ENCODE measurements around the gene ZNF578.
"Not testable (repeated sequence)": the region's sequence is repeated elsewhere in the genome, so short reads cannot be mapped to it uniquely, and the experiment has no call there.

Gene ZNF578

DNA sequence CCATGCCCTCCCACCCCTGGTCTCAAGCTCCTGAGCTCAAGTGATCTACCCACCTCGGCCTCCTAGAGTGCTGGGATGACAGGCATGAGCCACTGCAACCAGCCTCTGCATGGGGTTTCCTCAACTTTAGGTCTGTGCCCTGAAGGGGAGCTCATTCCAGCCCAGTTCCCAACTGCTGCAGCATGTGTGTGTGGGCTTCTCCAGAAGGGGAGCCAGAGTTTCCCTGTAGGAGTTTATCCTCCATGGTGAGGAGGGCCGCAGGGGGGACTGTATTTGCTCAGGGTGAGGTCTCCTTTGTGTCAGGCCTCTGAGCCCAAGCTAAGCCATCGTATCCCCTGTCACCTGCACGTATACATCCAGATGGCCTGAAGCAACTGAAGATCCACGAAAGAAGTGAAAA, 62.8 kb downstream of the ZNF578 start:
- no peak for DNase-seq (ENCODE audit: low read depth in 2 of 2)

DNA sequence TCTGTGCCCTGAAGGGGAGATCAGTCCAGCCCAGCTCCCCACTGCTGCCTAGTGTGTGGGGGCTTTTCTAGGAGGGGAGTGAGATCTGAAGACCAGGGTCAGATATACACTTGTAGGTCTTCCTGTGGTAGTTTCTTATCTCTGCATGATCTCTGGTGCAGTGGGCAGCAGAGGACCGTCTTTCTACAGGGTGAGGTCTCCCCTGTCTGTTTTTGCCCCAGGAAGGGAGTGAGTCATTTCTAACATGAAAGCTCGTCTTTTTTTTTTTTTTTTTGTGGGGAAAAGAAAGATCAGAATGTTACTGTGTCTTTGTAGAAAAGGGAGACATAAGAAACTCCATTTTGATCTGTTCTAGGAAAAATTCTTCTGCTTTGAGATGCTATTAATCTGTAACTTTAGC, 65.3 kb downstream of the ZNF578 start:
- DNase-seq (ENCODE audit: low read depth in 2 of 2): no peak

DNA sequence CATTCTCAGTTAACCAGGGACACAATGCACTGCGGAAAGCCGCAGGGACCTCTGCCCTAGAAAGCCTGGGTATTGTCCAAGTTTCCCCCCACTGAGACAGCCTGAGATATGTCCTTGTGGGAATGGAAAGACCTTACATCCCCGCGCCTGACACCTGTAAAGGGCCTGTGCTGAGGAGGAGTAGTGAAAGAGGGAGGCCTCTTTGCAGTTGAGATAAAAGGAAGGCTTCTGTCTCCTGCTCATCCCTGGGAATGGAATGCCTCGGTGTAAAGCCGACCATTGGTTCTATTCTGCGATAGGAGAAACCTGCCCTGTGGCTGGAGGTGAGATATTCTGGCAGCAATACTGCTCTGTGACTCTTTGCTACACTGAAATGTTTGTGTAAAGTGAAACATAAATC, 65.8 kb downstream of the ZNF578 start:
- DNase-seq (ENCODE audit: low read depth in 2 of 2): not testable (repeated sequence)

DNA sequence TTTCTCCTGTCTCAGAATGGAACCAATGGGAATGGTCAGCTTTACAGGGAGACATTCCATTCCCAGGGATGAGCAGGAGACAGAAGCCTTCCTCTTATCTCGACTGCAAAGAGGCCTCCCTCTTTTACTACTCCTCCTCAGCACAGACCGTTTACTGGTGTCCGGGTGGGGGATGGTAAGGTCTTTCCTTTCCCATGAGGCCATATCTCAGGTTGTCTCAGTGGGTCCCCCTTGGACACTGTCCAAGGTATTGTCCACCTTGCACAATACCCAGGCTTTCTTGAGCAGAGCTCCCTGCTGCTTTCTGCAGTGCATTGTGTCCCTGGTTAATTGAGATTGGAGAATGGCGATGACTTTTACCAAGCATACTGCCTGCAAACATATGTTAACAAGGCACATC, 66.7 kb downstream of the ZNF578 start:
- DNase-seq (ENCODE audit: low read depth in 2 of 2): no peak

DNA sequence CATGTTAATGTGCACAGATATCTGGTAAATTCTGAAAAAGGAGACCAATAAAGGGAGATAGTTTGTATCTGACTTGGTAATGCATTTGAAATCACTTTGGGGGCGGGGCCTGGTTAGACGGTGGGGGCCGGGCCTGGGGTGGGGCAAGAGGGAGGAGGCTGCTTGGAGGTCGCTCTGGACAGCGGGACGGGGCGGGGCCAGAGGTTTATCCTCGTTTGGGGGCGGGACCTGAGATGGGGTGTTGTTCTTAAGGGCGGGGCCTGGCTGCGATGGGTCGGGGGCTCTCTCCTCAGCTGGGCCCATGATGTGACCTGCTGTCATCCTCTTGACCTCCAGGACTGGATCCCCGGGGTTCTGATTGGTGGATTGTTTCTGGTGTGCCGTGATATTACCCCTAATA, 69.2 kb downstream of the ZNF578 start:
- no peak for DNase-seq (ENCODE audit: low read depth in 2 of 2)

DNA sequence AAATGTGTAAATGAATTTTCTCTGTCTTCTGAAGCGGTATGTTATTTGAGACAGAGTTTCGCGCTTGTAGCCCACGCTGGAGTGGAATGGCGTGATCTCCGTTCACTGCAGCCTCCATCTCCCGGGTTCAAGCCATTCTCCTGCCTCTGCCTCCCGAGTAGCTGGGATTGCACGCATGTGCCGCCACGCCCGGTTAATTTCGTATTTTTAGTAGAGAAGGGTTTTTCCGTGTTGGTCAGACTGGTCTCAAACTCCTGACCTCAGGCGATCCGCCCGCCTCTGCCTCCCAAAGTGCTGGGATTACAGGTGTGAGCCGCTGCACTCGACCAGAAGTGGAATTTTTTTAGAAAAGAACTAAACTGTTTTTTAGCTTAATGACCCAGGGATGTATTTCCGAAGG, 70.7 kb downstream of the ZNF578 start:
- DNase-seq (ENCODE audit: low read depth in 2 of 2): no peak

DNA sequence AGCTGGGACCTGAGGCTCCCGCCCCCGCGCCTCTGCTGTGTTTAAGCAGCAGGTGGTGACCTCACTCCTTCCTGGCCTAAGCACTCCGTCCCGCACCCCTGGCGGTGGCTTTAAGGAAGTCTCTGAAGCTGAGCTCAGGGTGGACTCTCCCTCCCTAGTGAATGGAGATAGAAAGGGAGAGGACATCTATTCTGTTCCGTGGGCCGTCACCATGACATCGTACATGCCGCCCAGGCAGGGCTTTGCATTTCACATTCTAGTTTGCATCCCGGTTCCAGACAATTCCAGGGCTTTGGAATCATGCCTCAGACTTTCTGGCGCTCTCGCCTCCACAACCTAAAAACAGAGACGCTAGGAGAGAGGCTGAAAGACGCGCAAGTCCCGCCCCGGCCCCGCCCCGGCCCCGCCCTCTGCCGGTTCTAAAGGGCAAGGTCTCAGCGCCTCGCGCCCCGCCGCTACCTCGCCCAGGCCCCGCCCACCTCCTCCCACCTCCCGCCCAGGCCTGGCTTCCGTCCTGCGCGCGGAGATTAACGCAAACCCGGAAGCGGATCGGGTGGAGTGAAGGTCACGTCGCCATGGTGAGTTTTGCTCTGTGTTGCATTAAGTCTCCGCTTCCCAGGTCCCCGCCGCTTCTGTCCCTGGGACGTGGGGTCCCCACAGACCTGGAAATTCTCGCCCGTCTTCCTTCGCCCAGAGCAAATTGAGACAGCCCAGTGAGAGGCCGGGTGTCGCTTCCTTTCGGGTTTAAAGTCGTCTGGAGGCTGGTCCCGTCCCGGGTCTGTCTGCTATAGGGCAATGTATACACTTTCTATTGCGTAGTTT, 74.0 kb downstream of the ZNF578 start, which contains the start of gene ZNF808:
TSS of gene ZNF808 (plus strand) at position 535 of the 822 bp plus-strand sequence. CDS start 15,617 bp downstream, outside the sequence.
- DNase-seq (ENCODE audit: low read depth in 2 of 2): peak; percentile 97 to 99

DNA sequence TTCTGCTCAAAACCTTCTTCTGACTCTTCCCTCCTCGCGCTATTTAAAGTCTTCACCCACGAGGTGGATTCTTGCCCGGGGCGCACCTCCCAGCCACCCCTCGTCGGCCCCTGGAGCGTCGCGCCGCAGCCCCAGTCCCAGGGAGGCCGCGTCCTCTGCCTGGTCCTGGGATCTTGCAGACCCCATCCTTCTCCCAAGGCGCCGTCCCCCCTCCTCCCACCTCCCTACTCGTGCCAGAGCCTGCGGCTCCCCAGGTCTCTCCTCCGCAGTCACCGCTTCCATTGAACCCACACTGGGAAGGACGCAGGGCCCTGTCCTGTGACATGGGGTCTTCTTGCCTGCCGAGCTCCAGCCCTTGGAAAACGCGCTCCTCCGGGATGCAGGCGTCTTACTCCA, 74.6 kb downstream of the ZNF578 start:
- DNase-seq (ENCODE audit: low read depth in 2 of 2): no peak

DNA sequence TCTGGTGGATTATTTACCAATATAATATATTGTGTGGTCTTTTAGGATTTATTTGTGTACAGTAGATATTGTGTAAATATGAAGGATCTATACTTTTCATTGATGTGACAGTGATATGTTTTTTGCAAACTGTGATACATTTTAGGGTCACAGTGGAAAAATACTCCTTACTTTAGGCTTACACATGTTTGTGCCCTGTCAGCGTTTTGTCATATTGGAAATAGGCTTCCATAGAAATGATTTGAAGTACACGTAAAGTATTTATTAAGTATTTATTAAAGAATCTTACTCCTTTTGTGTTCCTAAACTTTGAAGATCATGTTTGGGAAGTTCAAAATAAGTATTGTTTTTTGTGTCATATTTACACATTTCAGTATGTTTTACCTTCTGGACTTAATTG, 79.1 kb downstream of the ZNF578 start:
- DNase-seq (ENCODE audit: low read depth in 2 of 2): no peak

DNA sequence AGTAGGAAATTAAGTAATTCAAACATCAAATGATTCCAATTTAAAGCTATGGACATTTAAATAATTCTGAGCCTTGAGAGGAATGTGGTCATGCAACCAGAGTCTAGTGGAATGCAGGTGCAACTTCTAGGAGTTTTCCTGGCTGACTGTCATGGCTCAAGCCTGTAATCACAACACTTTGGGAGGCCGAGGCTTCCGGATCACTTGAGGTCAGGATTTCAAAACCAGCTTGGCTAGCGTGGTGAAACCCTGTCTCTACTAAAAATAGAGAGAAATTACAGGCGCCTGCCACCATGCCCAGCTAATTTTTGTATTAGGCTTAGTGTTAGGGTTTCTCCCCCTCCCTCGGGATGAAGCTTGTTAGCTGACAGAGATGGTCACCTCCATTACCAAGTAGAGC, 80.5 kb downstream of the ZNF578 start:
- no peak for DNase-seq (ENCODE audit: low read depth in 2 of 2)

DNA sequence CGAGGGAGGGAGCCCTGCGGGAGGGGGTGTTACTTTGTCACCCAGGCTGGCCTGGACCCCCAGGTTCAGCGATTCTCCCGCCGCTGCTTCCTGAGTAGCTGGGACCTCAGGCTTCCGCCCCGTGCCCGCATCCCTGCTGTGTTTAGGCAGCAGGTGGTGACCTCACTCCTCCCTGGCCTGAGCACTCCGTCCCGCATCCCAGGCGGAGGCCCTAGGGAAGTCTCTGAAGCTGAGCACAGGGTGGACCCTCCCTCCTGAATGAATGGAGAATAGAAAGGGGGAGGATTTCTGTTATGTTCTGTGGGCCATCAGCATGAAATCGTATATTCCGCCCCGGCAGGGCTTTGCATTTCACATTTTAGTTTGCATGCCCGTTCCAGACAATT, 82.0 kb downstream of the ZNF578 start:
- DNase-seq (ENCODE audit: low read depth in 2 of 2): not testable (repeated sequence)

DNA sequence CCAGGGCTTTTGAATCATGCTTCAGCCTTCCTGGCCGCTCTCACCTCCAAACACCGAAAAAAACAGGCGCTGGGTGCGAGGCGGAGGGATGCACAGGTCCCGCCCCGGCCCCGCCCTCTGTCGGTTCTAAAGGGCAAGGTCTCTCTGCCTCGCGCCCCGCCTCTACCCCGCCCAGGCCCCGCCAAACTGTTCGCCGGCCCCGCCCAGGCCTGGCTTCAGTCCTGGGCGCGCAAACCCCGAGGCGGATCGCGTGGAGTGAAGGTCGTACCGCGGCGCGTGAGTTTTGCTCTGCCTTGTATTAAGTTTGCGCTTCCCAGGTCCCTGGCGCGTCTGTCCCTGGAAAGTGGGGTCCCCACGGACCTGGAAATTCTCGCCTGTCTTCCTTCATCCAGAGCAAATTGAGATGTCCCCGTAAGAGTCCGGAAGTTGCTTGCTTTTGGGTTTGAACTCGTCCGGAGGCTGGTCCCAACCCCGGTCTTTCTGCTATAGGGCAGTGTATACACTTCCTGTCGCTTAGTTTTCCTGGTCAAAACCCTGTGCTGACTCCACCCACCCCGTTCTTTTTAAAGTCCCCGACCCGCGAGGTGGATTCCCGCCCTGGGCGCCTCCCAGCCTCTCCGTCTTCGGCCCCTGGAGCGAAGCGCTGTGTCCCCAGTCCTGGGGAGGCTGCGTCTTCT, 82.6 kb downstream of the ZNF578 start:
- peak; percentile 87 to 93 for DNase-seq (ENCODE audit: low read depth in 2 of 2)

DNA sequence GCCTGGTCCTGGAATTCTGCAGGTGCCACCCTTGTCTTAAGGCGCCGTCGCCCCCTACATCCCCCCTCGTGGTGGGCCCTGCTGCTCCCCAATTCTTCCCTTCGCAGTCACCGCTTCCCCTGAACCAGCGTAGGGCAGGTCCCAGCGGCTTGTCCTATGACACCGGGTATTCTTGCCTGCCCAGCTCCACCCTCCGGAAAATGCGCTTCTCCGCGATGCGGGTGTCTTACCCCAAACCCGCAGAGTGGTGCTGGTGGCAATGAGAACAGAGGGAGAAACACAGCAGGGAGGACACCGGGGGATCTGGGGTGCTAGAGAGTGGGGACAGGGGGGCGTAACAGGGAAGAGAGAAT, 83.1 kb downstream of the ZNF578 start:
- peak in 1 of 2 donors; percentile 15 for DNase-seq (ENCODE audit: low read depth in 2 of 2)

DNA sequence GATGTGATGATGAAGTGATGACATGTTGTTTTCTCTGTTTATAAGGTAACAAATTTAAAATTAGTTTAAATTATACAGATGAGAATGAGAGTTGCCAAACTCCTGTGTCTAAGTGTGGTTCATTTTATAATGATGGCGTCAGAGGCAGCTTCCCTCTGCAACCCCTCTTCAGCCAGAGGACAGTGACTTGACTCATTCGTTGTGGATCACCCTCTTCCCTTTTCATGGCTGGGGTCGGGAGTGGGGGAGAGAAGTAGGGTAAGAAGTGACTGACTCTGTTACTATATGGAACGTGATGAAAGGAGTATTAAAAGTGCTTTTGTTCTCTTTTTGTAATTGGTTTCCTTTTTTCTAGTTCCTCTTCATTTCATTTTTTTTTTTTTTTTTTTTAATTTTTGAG, 85.5 kb downstream of the ZNF578 start:
- not testable (repeated sequence) for DNase-seq (ENCODE audit: low read depth in 2 of 2)

DNA sequence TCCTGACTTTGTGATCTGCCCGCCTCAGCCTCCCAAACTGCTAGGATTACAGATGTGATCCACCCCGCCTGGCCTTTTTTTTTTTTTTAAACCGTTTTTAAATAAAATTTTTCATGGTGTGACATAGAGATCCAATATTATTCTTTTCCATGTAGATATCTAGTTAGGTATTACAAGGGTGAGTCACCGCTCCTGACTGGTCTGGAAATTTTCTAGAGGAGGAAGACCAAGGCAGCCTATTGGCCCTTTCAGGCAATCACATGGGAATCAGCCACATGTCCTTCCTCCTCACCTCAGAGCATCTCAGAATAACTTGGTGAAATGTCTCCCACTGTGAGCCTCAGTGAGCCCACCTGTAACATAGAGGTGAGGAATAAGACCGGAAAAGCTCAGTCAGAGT, 87.8 kb downstream of the ZNF578 start:
- not testable (repeated sequence) for DNase-seq (ENCODE audit: low read depth in 2 of 2)

DNA sequence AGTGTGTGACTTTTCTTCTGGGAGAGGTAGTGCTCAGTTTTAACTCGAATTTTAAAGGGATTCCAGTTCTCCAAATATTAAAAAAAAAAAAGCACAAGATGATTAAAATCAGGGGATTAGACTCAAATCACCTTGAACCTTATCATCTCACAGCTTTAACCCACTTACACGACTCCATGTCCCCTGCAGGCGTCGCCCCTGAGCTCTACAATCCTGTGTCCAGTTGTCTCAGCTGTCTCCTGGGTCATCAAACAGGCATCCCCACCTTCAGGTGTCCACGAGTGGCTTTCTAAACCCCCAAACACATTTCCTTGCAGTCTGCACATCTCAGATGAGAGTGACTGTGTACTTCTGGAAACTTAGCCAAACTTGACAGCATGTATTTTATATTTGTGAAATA, 88.3 kb downstream of the ZNF578 start:
- no peak for DNase-seq (ENCODE audit: low read depth in 2 of 2)

DNA sequence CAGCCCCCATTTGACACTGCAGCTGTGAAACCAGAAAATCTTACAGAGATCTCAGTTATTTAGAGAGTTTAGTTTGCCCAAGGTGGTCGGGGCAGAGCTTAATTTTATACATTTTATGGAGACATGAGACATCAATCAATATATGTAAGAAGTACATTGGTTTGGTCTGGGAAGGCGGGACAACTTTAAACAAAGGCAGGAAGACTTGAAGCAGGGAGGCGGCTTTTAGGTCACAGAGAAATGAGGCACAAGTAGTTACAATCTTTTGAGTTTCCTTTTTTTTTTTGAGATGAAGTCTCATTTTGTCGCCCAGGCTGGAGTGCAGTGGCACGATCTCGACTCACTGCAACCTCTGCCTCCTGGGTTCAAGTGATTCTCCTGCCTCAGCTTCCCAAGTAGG, 89.2 kb downstream of the ZNF578 start:
- not testable (repeated sequence) for DNase-seq (ENCODE audit: low read depth in 2 of 2)

DNA sequence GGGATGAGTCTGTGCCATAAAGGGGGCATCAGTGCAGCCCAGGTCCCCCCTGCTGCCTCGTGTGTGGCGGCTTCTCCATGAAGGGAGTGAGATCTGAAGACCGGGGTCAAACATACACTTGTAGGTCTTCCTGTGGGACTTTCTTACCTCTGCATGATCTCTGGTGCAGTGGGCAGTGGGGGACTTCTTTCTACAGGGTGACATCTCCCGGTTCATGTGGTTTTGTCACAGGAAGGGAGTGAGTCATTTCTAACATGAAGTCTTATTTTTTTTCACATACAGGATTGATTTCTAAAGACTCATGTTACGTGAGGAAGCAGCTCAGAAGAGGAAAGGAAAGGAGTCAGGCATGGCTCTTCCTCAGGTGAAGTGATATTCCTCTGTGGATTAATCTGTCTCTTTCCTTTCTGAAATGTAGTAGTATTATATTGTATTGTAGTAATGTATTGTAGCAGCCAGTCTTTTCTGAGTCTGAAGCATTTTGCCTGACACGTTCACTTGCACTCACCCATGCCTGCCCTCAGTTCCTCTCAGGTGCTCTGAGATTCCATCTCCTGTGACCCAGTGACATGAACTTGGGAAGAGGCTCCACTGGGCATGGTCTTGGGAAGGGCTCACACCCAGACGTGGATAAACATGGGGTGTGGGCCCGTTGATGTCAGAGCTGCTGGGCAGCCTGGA, 89.8 kb downstream of the ZNF578 start:
- DNase-seq (ENCODE audit: low read depth in 2 of 2): no peak

DNA sequence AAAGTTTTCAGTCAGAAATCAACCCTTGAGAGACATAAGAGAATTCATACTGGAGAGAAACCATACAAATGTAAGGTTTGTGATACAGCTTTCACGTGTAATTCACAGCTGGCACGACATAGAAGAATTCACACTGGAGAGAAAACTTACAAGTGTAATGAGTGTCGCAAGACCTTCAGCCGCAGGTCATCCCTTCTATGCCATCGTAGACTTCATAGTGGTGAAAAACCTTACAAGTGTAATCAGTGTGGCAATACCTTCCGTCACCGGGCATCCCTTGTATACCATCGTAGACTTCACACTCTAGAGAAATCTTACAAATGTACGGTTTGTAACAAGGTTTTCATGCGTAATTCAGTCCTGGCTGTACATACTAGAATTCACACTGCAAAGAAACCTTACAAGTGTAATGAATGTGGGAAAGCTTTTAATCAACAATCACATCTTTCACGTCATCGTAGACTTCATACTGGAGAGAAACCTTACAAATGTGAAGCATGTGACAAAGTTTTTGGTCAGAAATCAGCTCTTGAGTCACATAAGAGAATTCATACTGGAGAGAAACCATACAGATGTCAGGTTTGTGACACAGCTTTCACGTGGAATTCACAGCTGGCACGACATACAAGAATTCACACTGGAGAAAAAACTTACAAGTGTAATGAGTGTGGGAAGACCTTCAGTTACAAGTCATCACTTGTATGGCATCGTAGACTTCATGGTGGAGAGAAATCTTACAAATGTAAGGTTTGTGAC, 101.0 kb downstream of the ZNF578 start:
- no peak for DNase-seq (ENCODE audit: low read depth in 2 of 2)

DNA sequence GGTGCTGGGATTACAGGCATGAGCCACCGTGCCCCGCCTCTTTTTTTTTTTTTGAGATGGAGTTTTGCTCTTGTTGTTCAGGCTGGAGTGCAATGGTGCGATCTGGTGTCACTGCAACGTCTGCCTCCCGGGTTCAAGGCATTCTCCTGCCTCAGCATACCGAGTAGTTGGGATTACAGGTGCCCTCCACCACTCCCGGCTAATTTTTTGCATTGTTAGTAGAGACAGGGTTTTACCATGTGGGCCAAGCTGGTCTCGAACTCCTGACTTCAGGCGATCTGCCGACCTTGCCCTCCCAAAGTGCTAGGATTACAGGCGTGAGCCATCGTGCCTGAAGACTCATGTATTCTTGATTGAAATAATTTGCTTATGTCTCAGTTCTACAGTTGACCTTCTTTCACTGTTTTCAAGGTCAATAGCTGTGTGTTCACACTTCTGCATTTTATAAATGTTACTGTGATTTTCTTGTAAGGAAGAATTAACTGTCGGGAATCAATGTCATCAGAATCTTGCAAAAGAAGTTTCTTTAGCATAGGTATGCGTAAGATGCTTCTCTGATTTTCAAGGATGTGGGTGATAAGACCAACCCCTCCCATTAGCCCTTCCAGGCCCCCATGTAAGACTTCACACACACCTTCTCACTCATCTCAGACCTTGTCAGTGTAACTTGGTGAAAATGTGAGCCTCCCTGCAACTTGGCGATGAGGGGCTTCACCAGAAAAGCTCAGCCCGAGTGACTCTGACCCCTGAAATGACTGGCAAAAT, 104.1 kb downstream of the ZNF578 start:
- DNase-seq (ENCODE audit: low read depth in 2 of 2): no peak

DNA sequence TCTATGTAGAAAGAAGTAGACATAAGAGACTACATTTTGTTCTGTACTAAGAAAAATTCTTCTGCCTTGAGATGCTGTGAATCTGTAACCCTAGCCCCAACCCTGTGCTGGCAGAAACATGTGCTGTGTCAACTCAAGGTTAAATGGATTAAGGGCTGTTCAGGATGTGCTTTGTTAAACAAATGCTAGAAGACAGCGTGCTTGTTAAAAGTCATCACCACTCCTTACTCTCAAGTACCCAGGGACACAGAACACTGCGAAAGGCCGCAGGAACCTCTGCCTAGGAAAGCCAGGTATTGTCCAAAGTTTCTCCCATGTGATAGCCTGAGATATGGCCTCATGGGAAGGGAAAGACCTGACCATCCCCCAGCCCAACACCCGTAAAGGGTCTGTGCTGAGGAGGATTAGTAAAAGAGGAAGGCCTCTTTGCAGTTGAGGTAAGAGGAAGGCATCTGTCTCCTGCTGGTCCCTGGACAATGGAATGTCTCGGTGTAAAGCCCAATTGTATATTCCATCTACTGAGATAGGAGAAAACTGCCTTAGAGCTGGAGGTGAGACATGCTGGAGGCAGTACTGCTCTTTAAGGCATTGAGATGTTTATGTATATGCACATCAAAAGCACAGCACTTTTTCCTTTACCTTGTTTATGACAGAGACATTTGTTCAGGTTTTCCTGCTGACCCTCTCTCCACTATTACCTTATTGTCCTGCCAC, 105.5 kb downstream of the ZNF578 start:
- DNase-seq (ENCODE audit: low read depth in 2 of 2): not testable (repeated sequence)

Data from stimulated activated CD4-positive, alpha-beta T cell treated with anti-CD3 and anti-CD28 coated beads, Interleukin-1b, Interleukin-23, amount 100 ng/mL, for 4 hours (primary cell).